ENCODE measurements around the gene GNAQ.

DNA sequence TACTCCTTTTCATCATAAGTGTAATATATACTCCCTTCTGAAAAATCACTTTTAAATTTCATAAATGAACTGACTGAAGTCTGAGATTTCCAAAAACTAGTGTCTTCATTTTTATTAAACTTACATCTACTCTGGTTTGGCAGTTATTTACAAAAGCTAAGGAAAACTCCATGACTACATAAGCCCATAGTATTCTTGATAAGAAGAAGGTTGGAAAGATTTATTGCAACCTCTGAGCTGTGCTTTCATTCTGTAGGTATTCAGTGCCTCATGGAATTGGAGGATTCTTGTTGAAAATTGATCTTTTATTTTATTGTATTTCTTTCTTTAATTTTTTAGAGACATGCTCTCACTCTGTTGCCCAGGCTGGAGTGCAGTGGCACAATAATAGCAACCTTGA lies 41.7 kb downstream of the GNAQ start:
- TF ChIP-seq CTCF (IDR thresholded peaks at IDR 0.05 in 8 of 11, conservative IDR thresholded peaks at IDR 0.05 in 3 of 11) (no peak), POLR2A (IDR thresholded peaks at IDR 0.05) (no peak)
